A549 (cell line): ENCODE results near the gene TSGA10.

Source experiments
- CEBPB ChIP-seq, 2 experiments: fragments of >200 bp in 1 of 2; sonication (Bioruptor Twin) in 1 of 2; formaldehyde crosslinking in 1 of 2; IDR thresholded peaks; 2 replicates each; pipeline ENCODE4 v1.6.1; 2012 to 2016
- CHD4 ChIP-seq: fragments of 200-600 bp; sonication (generic); IDR thresholded peaks from 2 replicates; pipeline ENCODE4 v1.6.1; 2016; ENCODE audit warnings: antibody characterized with exemption, mild to moderate bottlenecking, borderline replicate concordance
- CTCF ChIP-seq: fragments of >200 bp; sonication (Bioruptor Twin); formaldehyde crosslinking; IDR thresholded peaks from 3 replicates; pipeline ENCODE4 v1.5.1; 2016
- EP300 ChIP-seq, 2 experiments: fragments of >200 bp; sonication (Bioruptor Twin); formaldehyde crosslinking; IDR thresholded peaks; 2 replicates in 1 of 2; 3 replicates in 1 of 2; pipeline ENCODE4 v1.6.1; 2016 to 2017
- HOXA7 ChIP-seq: fragments of 250-450 bp; sonication (Bioruptor Pico); IDR thresholded peaks from 2 replicates; pipeline ENCODE4 v1.5.0; 2020; ENCODE audit warnings: mild to moderate bottlenecking, moderate library complexity
- RFX5 ChIP-seq: fragments of 450-650 bp; IDR thresholded peaks from 2 replicates; pipeline ENCODE4 v1.7.1; 2014; ENCODE audit warnings: antibody characterized with exemption, mild to moderate bottlenecking, moderate library complexity
- TP53 ChIP-seq: fragments of 250-450 bp; sonication (Bioruptor Pico); IDR thresholded peaks from 2 replicates; pipeline ENCODE4 v1.5.0; 2021; ENCODE audit warnings: mild to moderate bottlenecking, moderate library complexity
- ZC3H11A ChIP-seq: fragments of 450-650 bp; IDR thresholded peaks from 2 replicates; pipeline ENCODE4 v1.6.1; 2014; ENCODE audit warnings: antibody characterized with exemption, mild to moderate bottlenecking
- ZFP36 ChIP-seq: fragments of 450-650 bp; IDR thresholded peaks from 2 replicates; pipeline ENCODE4 v1.6.1; 2014; ENCODE audit warnings: borderline replicate concordance; ENCODE audit not compliant: partially characterized antibody
- TF ChIP-seq, protein P1 (sequence below): IDR thresholded peaks from 2 replicates; pipeline ENCODE4 v1.6.1; 2012
- TF ChIP-seq, protein P2 (sequence below): fragments of 200-600 bp; sonication (generic); IDR thresholded peaks from 2 replicates; pipeline ENCODE4 v1.6.1; 2016; ENCODE audit warnings: antibody characterized with exemption, mild to moderate bottlenecking, moderate library complexity

- TF ChIP-seq ZFP36 (no peak), EP300 (IDR thresholded peaks at IDR 0.05) (no peak), CTCF (no peak), RFX5 (no peak), TP53 (no peak), CHD4 (no peak), HOXA7 (CRISPR knock-in tag) (no peak), CEBPB (IDR thresholded peaks at IDR 0.05) (no peak), ZC3H11A (no peak)
- TF ChIP-seq, protein P1, sequence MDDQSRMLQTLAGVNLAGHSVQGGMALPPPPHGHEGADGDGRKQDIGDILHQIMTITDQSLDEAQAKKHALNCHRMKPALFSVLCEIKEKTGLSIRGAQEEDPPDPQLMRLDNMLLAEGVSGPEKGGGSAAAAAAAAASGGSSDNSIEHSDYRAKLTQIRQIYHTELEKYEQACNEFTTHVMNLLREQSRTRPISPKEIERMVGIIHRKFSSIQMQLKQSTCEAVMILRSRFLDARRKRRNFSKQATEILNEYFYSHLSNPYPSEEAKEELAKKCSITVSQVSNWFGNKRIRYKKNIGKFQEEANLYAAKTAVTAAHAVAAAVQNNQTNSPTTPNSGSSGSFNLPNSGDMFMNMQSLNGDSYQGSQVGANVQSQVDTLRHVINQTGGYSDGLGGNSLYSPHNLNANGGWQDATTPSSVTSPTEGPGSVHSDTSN, result no peak
- TF ChIP-seq, protein P2, sequence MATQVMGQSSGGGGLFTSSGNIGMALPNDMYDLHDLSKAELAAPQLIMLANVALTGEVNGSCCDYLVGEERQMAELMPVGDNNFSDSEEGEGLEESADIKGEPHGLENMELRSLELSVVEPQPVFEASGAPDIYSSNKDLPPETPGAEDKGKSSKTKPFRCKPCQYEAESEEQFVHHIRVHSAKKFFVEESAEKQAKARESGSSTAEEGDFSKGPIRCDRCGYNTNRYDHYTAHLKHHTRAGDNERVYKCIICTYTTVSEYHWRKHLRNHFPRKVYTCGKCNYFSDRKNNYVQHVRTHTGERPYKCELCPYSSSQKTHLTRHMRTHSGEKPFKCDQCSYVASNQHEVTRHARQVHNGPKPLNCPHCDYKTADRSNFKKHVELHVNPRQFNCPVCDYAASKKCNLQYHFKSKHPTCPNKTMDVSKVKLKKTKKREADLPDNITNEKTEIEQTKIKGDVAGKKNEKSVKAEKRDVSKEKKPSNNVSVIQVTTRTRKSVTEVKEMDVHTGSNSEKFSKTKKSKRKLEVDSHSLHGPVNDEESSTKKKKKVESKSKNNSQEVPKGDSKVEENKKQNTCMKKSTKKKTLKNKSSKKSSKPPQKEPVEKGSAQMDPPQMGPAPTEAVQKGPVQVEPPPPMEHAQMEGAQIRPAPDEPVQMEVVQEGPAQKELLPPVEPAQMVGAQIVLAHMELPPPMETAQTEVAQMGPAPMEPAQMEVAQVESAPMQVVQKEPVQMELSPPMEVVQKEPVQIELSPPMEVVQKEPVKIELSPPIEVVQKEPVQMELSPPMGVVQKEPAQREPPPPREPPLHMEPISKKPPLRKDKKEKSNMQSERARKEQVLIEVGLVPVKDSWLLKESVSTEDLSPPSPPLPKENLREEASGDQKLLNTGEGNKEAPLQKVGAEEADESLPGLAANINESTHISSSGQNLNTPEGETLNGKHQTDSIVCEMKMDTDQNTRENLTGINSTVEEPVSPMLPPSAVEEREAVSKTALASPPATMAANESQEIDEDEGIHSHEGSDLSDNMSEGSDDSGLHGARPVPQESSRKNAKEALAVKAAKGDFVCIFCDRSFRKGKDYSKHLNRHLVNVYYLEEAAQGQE, result no peak
These were observed 122.0 kb downstream of the TSGA10 start for GRCh38 chr2:99032786-99033185.
